SJSA1 (cell line): ENCODE results near the gene SCUBE2. TPM values are rescaled to one million over a fixed set of nuclear protein-coding genes. Genes with fewer than 3 reads are reported as not detected.
"Not testable (repeated sequence)": the region's sequence is repeated elsewhere in the genome, so short reads cannot be mapped to it uniquely, and the experiment has no call there.

ENCODE experiments used
- DNase-seq, 2 experiments: peaks; one replicate each; pipeline ENCODE4 v3.0.0-alpha.2; 2015 to 2020; ENCODE audit warnings: low spot score in 2 of 2, low read depth in 1 of 2
- H3K27ac ChIP-seq: fragments of 250-450 bp; sonication (Bioruptor Pico); 2 replicates; pipeline ENCODE4 v1.5.1; 2020; ENCODE audit warnings: mild to moderate bottlenecking, moderate library complexity
- H3K27me3 ChIP-seq: fragments of 250-450 bp; sonication (Bioruptor Pico); replicated peaks from 2 replicates; pipeline ENCODE4 v1.5.1; 2020; ENCODE audit warnings: mild to moderate bottlenecking, moderate library complexity
- H3K36me3 ChIP-seq: fragments of 250-450 bp; sonication (Bioruptor Pico); 2 replicates; pipeline ENCODE4 v1.5.1; 2020; ENCODE audit warnings: mild to moderate bottlenecking
- H3K4me1 ChIP-seq: fragments of 250-450 bp; sonication (Bioruptor Pico); replicated peaks from 2 replicates; pipeline ENCODE4 v1.6.1; 2021; ENCODE audit warnings: mild to moderate bottlenecking
- H3K4me3 ChIP-seq: fragments of 250-450 bp; sonication (Bioruptor Pico); 2 replicates; pipeline ENCODE4 v1.5.1; 2020; ENCODE audit warnings: mild to moderate bottlenecking
- H3K9me3 ChIP-seq: fragments of 250-450 bp; sonication (Bioruptor Pico); replicated peaks from 2 replicates; pipeline ENCODE4 v1.5.1; 2020; ENCODE audit warnings: mild to moderate bottlenecking
- total RNA-seq: library from RNA; depleted of rRNA; stranded (reverse); fragments of >200 nt; shearing (Covaris generic); gene quantifications from 2 replicates; pipeline ENCODE4 v1.2.3, GENCODE V29; 2014

SCUBE2 gene
- total RNA-seq, 1 experiment from 2014 or later, result not detected

GRCh38 chr11:9123595-9124304 is 32.4 kb upstream of the SCUBE2 start:
- no peak for DNase-seq
- no peaks in the 10 kb centered on the region for H3K27me3 ChIP-seq
- H3K27ac ChIP-seq, result no peak overlapping the region
- no peaks in the 10 kb centered on the region for H3K4me1 ChIP-seq
- H3K36me3 ChIP-seq, result no peaks in the 10 kb centered on the region
- H3K9me3 ChIP-seq, result no peaks in the 10 kb centered on the region
- H3K4me3 ChIP-seq, result no peak overlapping the region

DNA sequence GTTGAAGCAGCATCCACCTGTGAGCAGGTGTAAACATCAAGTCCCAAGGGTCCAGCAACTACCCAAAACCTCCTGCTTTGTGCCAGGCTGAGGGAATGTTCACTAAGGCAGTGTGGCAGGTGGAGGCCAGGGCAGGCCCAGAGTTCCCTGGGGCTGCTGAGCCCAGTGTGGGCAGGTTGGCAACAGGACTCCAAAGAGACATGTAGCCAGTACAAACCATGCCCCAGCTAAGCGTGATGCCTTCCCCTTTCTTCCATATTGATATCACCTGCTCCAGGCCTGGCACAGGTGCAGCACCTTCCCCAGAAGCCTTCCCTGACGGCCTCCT is 30.0 kb upstream of the SCUBE2 start:
- H3K27ac ChIP-seq, result no peak overlapping the region
- H3K27me3 ChIP-seq, result no peaks in the 10 kb centered on the region
- DNase-seq, result no peak
- H3K36me3 ChIP-seq, result no peaks in the 10 kb centered on the region
- no peak overlapping the region for H3K4me3 ChIP-seq
- no peaks in the 10 kb centered on the region for H3K9me3 ChIP-seq
- no peaks in the 10 kb centered on the region for H3K4me1 ChIP-seq

DNA sequence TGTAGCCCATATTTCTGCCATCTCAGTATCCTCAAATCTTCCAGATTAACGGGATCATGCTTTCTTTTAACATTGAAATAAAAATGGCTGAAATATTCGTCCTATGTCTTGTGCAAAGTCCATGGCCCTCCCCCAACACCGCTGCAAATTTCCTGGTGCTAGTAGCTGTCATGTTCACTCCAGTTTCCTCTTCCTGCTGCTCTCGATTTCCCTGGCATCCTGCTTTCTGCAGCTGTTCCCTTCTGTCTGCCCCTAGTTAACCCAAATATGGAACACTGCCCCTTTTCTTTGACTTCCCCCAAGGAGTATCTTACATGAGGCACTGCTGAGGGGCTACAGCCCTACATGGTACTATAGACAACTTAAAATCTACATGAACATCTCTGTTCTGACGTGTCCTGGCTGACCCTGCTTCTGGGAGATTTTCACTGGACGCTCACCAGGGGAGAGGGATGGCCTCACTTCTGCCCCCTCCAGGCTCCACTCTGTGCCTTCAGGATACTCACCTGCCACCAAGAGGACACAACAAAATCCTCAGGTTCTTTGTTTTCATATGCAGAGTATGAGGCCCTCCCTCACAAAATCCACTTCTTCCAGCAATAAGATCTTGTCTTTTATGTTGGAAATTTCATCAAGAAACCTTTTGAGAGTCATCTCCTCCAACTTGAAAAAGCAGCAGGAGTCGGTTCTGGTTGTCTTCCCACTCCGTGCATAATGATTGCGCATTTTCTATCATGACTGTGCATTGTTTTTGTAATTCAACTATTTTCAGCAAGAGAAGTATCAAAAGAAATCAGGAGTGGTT is 29.5 kb upstream of the SCUBE2 start:
- H3K27ac ChIP-seq, result no peak overlapping the region
- DNase-seq, result no peak
- H3K4me1 ChIP-seq, result no peaks in the 10 kb centered on the region
- no peaks in the 10 kb centered on the region for H3K9me3 ChIP-seq
- no peak overlapping the region for H3K4me3 ChIP-seq
- no peaks in the 10 kb centered on the region for H3K36me3 ChIP-seq
- no peaks in the 10 kb centered on the region for H3K27me3 ChIP-seq

DNA sequence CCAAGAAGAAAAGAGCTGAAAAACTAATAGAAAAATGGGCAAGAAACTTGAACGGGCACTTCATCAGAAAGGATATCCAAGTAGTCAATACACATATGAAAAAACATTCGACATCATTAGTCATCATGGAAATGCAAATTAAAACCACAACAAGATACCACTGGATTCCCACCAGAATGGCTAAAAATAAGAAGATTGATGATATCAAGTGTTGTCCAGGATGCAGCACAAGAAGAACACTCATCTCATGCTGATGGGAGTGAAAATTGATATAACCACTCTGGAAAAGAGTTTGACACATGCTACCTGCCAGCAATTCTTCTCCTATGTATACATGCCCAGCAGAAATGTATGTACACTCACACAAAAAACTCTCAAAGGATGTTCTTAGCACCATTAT is 26.9 kb upstream of the SCUBE2 start:
- no peaks in the 10 kb centered on the region for H3K4me1 ChIP-seq
- no peaks in the 10 kb centered on the region for H3K9me3 ChIP-seq
- H3K36me3 ChIP-seq, result no peaks in the 10 kb centered on the region
- no peak overlapping the region for H3K27ac ChIP-seq
- no peaks in the 10 kb centered on the region for H3K27me3 ChIP-seq
- no peak for DNase-seq
- no peak overlapping the region for H3K4me3 ChIP-seq

GRCh38 chr11:9112075-9112474 is 20.7 kb upstream of the SCUBE2 start:
- Histone ChIP-seq H3K27me3 (no peaks in the 10 kb centered on the region), H3K4me1 (no peaks in the 10 kb centered on the region), H3K27ac (no peak overlapping the region), H3K4me3 (no peak overlapping the region), H3K36me3 (no peaks in the 10 kb centered on the region), H3K9me3 (no peaks in the 10 kb centered on the region)
- DNase-seq, result no peak

- Histone ChIP-seq H3K27me3 (no peaks in the 10 kb centered on the region), H3K4me1 (no peaks in the 10 kb centered on the region), H3K9me3 (no peaks in the 10 kb centered on the region), H3K4me3 (no peak overlapping the region), H3K27ac (no peak overlapping the region), H3K36me3 (no peaks in the 10 kb centered on the region)
- DNase-seq, result no peak
These were observed 18.7 kb upstream of the SCUBE2 start for GRCh38 chr11:9109858-9110731.

GRCh38 chr11:9104580-9104979 is 13.2 kb upstream of the SCUBE2 start:
- DNase-seq, result no peak
- H3K4me3 ChIP-seq, result no peak overlapping the region
- H3K9me3 ChIP-seq, result no peaks in the 10 kb centered on the region
- H3K27ac ChIP-seq, result no peak overlapping the region
- H3K4me1 ChIP-seq, result no peaks in the 10 kb centered on the region
- no peaks in the 10 kb centered on the region for H3K27me3 ChIP-seq
- H3K36me3 ChIP-seq, result no peaks in the 10 kb centered on the region

DNA sequence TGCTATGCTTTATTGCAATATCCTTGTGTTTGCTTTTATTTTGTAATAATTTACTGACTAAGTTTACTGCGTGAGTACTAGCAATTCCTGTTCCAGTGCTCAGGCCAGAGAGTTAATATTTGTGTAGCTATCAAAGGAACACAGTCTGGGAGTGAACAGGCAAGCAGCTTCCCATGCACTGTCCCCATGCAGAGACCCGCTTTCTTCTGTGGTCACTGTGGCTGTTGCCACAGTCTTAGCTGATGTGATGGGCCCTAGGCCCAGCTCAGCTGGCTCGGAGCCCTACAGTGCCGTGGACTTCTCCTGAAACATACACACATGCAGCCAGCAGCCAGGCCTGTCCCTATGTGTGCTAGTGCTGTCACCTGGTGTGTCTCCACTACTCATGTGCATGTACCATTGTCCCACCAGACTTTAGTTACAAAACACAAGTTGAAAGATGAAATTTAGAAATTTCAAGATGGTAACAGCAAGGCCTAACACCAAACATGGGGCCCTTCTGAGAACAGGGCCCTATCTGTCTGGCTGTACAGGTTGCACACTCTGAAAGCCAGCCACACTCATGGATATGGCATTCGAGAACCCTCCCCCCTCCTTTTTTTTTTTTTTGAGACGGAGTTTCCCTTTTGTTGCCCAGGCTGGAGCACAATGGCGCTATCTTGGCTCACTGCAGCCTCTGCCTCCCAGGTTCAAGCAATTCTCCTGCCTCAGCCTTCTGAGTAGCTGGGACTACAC is 12.3 kb upstream of the SCUBE2 start:
- H3K36me3 ChIP-seq, result no peaks in the 10 kb centered on the region
- H3K4me3 ChIP-seq, result no peak overlapping the region
- no peak for DNase-seq
- no peak overlapping the region for H3K27ac ChIP-seq
- H3K4me1 ChIP-seq, result no peaks in the 10 kb centered on the region
- no peaks in the 10 kb centered on the region for H3K9me3 ChIP-seq
- no peaks in the 10 kb centered on the region for H3K27me3 ChIP-seq

GRCh38 chr11:9099617-9100016 is 8.2 kb upstream of the SCUBE2 start:
- H3K4me3 ChIP-seq, result no peak overlapping the region
- DNase-seq, result no peak
- H3K9me3 ChIP-seq, result no peaks in the 10 kb centered on the region
- no peak overlapping the region for H3K27ac ChIP-seq
- no peaks in the 10 kb centered on the region for H3K36me3 ChIP-seq
- H3K4me1 ChIP-seq, result no peaks in the 10 kb centered on the region
- no peaks in the 10 kb centered on the region for H3K27me3 ChIP-seq

DNA sequence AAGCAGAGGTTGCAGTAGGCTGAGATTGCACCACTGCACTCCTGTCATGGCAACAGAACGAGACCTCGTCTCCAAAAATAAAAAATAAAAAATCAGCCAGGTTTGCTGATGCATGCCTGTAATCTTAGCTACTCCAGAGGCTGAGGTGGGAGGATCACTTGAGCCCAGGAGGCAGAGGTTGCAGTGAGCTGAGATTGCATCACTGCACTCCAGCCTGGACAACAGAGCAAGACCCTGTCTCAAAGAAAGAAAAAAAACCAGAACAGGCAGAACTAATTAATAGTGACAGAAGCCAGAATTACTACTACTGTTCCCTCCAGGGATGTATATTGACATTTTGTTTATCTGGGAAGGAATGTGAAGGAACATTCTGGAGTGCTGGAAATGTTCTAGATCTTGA is 7.1 kb upstream of the SCUBE2 start:
- not testable (repeated sequence) for H3K4me1 ChIP-seq, H3K27ac ChIP-seq, DNase-seq, H3K27me3 ChIP-seq, H3K36me3 ChIP-seq, H3K9me3 ChIP-seq, H3K4me3 ChIP-seq

GRCh38 chr11:9097186-9097943 is 6.0 kb upstream of the SCUBE2 start:
- not testable (repeated sequence) for H3K27me3 ChIP-seq, DNase-seq, H3K36me3 ChIP-seq, H3K4me1 ChIP-seq, H3K9me3 ChIP-seq, H3K4me3 ChIP-seq, H3K27ac ChIP-seq

DNA sequence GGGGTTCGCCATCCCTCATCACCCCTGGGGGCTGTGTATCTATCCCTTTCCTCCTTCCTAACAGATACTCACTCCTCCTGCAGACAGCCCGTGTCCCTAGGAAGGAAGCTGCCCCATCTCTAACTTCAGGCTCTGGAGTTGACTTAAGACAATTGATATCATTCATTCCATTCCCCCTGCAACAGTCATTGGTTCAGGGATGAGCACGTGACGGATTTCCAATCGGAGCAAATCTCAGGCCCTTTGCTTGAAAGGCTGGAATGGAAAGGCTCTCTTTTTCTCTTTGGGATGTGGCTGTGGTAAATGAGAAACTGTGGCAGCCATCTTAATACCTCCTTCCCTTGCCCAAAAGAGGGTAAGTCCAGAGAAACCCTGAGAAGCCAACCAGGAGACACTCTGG is 5.0 kb upstream of the SCUBE2 start:
- Histone ChIP-seq H3K4me1 (no peaks in the 10 kb centered on the region), H3K27me3 (no peaks in the 10 kb centered on the region; the same call in 1 of the 2 replicates), H3K36me3 (no peaks in the 10 kb centered on the region), H3K4me3 (no peak overlapping the region), H3K27ac (no peak overlapping the region), H3K9me3 (no peaks in the 10 kb centered on the region)
- no peak for DNase-seq

- no peaks in the 10 kb centered on the region for H3K36me3 ChIP-seq
- no peaks in the 10 kb centered on the region; the same call in 1 of the 2 replicates for H3K4me1 ChIP-seq
- no peak overlapping the region for H3K27ac ChIP-seq
- peaks cover 9% of the 10 kb centered on the region; the same call in 1 of the 2 replicates for H3K27me3 ChIP-seq
- H3K9me3 ChIP-seq, result no peaks in the 10 kb centered on the region
- DNase-seq, result no peak
- H3K4me3 ChIP-seq, result no peak overlapping the region
These were observed 4.0 kb upstream of the SCUBE2 start for GRCh38 chr11:9095421-9095820.
